Effector memory CD4-positive, alpha-beta T cell (primary cell): Measurements from ENCODE around the gene KIF16B.
"Not testable (repeated sequence)": the region's sequence is repeated elsewhere in the genome, so short reads cannot be mapped to it uniquely, and the experiment has no call there.

Experiments
- DNase-seq, 3 donors: peaks; one replicate each; pipeline ENCODE4 v3.0.0-alpha.2; 2020
- H3K27ac ChIP-seq: 2 replicates; pipeline ENCODE4 v1.7.0; 2013; ENCODE audit warnings: mild to moderate bottlenecking, low read length, moderate library complexity; ENCODE audit not compliant: insufficient read depth, poor library complexity, severe bottlenecking
- H3K27me3 ChIP-seq: replicated peaks from 2 replicates; pipeline ENCODE4 v1.7.0; 2013; ENCODE audit warnings: mild to moderate bottlenecking, low read length; ENCODE audit not compliant: insufficient read depth, control insufficient read depth, poor library complexity, severe bottlenecking
- H3K36me3 ChIP-seq: 2 replicates; pipeline ENCODE4 v1.7.0; 2013; ENCODE audit warnings: mild to moderate bottlenecking, low read length, moderate library complexity; ENCODE audit not compliant: control insufficient read depth, insufficient read depth
- H3K4me1 ChIP-seq: 2 replicates; pipeline ENCODE4 v1.7.0; 2013; ENCODE audit warnings: low read length, mild to moderate bottlenecking; ENCODE audit not compliant: control insufficient read depth, insufficient read depth, poor library complexity, severe bottlenecking
- H3K4me3 ChIP-seq: 2 replicates; pipeline ENCODE4 v1.7.0; 2013; ENCODE audit warnings: low read length, low read depth, mild to moderate bottlenecking; ENCODE audit not compliant: insufficient read depth, poor library complexity, severe bottlenecking
- H3K9me3 ChIP-seq: 2 replicates; pipeline ENCODE4 v1.7.0; 2013; ENCODE audit warnings: mild to moderate bottlenecking, low read length, moderate library complexity; ENCODE audit not compliant: control insufficient read depth

KIF16B gene

GRCh38 chr20:16226961-16227360, 346.3 kb downstream of the KIF16B start:
- not testable (repeated sequence) for DNase-seq

GRCh38 chr20:16224836-16225235, 348.4 kb downstream of the KIF16B start:
- no peak for DNase-seq
- Histone ChIP-seq H3K36me3 (no peaks in the 10 kb centered on the region), H3K27ac (no peak overlapping the region), H3K4me3 (no peak overlapping the region), H3K27me3 (no peaks in the 10 kb centered on the region), H3K9me3 (no peaks in the 10 kb centered on the region), H3K4me1 (no peaks in the 10 kb centered on the region)

More at GRCh38 chr20:16226961-16227360, 346.3 kb downstream of the KIF16B start:
- not testable (repeated sequence) for H3K4me1 ChIP-seq, H3K27me3 ChIP-seq, H3K4me3 ChIP-seq, H3K9me3 ChIP-seq, H3K27ac ChIP-seq, H3K36me3 ChIP-seq

GRCh38 chr20:16222859-16223411, 350.3 kb downstream of the KIF16B start:
- H3K4me3 ChIP-seq, result no peak overlapping the region
- DNase-seq, result no peak
- no peaks in the 10 kb centered on the region for H3K27me3 ChIP-seq
- H3K4me1 ChIP-seq, result no peaks in the 10 kb centered on the region
- no peak overlapping the region for H3K27ac ChIP-seq
- H3K36me3 ChIP-seq, result no peaks in the 10 kb centered on the region
- H3K9me3 ChIP-seq, result no peaks in the 10 kb centered on the region
